Ramos (cell line): ENCODE data around the gene GNMT.
"Not testable (repeated sequence)": the region's sequence is repeated elsewhere in the genome, so short reads cannot be mapped to it uniquely, and the experiment has no call there.

Experiments used
- in situ Hi-C: fragments of 300-500 bp; cut with MboI; formaldehyde crosslinking; loops from one replicate; pipeline ENCODE4 v1.14.3; 2022; ENCODE audit warnings: low sequenced_read_pairs; ENCODE audit not compliant: unreplicated experiment

GNMT gene

GRCh38 chr6:42971746-42972327 lies 11.3 kb downstream of the GNMT start:
- in situ Hi-C loops: no loop called here

GRCh38 chr6:42973926-42974325 lies 13.4 kb downstream of the GNMT start:
- in situ Hi-C loops: no loop called here

- in situ Hi-C loops: no loop called here
These were observed 14.5 kb downstream of the GNMT start for GRCh38 chr6:42974919-42975505.

GRCh38 chr6:42978487-42978838 lies 17.9 kb downstream of the GNMT start:
- in situ Hi-C loops: no loop called here

GRCh38 chr6:42978839-42979522 lies 18.4 kb downstream of the GNMT start, which contains the start of gene PEX6:
PEX6 (minus strand) TSS chr6:42979181; CDS start chr6:42979150, 31 bp downstream.
- in situ Hi-C loops: no loop called here

- in situ Hi-C loops: no loop called here
These were observed 19.1 kb downstream of the GNMT start for GRCh38 chr6:42979523-42980177.

GRCh38 chr6:42981836-42982235 lies 21.3 kb downstream of the GNMT start:
- in situ Hi-C loops: no loop called here

GRCh38 chr6:42984001-42984923 lies 23.7 kb downstream of the GNMT start, which contains the start of gene PPP2R5D:
PPP2R5D (plus strand) TSS chr6:42984570; CDS start chr6:42984678, 108 bp downstream.
- in situ Hi-C loops: no loop called here

GRCh38 chr6:42984924-42985475 lies 24.4 kb downstream of the GNMT start:
- in situ Hi-C loops: no loop called here

GRCh38 chr6:42987533-42988451 lies 27.2 kb downstream of the GNMT start:
- in situ Hi-C loops: no loop called here

- in situ Hi-C loops: no loop called here
These were observed 28.0 kb downstream of the GNMT start for GRCh38 chr6:42988486-42989020.

- in situ Hi-C loops: no loop called here
These were observed 29.4 kb downstream of the GNMT start for GRCh38 chr6:42989923-42990322.

GRCh38 chr6:42993445-42993844 lies 32.9 kb downstream of the GNMT start:
- in situ Hi-C loops: no loop called here

- in situ Hi-C loops: no loop called here
These were observed 36.0 kb downstream of the GNMT start for GRCh38 chr6:42996513-42996912.

- in situ Hi-C loops: not testable (repeated sequence)
These were observed 37.7 kb downstream of the GNMT start for GRCh38 chr6:42998205-42998604.

GRCh38 chr6:43001843-43002242 lies 41.3 kb downstream of the GNMT start:
- in situ Hi-C loops: no loop called here

GRCh38 chr6:43005844-43006243 lies 45.3 kb downstream of the GNMT start:
- in situ Hi-C loops: no loop called here

- in situ Hi-C loops: no loop called here
These were observed 45.7 kb downstream of the GNMT start for GRCh38 chr6:43006251-43006650.

GRCh38 chr6:43007126-43007525 lies 46.6 kb downstream of the GNMT start:
- in situ Hi-C loops: no loop called here
